Measurements from ENCODE around the gene U2AF1L4.

Gene U2AF1L4

DNA sequence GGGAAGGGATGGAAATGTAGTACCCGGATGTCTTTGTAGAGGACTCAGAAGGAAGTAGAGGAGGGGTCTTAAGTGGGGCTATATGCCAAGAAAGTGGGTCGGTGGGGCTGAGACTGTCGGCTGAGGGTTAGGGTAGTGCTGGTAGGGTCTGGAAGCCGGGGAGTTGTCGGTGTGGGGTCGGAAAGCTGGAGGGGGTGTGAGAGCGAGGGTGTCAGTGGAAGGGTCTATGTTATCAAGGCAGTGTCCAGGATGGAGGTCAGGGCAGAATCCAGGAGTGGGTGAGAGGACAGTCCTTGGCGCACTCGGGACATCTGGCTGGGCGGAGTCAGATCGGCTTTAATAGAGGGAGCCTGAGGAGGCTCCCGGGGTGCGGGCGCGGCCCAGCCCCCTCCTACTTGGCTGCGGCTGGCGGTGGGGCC is 9.9 kb upstream of the U2AF1L4 start:
- TF ChIP-seq, protein P1, sequence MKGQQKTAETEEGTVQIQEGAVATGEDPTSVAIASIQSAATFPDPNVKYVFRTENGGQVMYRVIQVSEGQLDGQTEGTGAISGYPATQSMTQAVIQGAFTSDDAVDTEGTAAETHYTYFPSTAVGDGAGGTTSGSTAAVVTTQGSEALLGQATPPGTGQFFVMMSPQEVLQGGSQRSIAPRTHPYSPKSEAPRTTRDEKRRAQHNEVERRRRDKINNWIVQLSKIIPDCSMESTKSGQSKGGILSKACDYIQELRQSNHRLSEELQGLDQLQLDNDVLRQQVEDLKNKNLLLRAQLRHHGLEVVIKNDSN (IDR thresholded peaks at IDR 0.05), result no peak
- TF ChIP-seq CREB1 (IDR thresholded peaks at IDR 0.05; ENCODE audit: low read depth) (no peak), NFIC (IDR thresholded peaks at IDR 0.05) (no peak), EP300 (IDR thresholded peaks at IDR 0.05; ENCODE audit: borderline replicate concordance) (no peak), EGR1 (IDR thresholded peaks at IDR 0.05) (no peak), CEBPB (IDR thresholded peaks at IDR 0.05) (no peak), FOXM1 (IDR thresholded peaks at IDR 0.05; ENCODE audit: borderline replicate concordance, low read depth) (no peak), TCF12 (IDR thresholded peaks at IDR 0.05; ENCODE audit: low read depth) (no peak), TAF1 (IDR thresholded peaks at IDR 0.05; ENCODE audit: low read depth) (no peak), YY1 (IDR thresholded peaks at IDR 0.05; ENCODE audit: low read depth) (no peak), TEAD4 (IDR thresholded peaks at IDR 0.05) (no peak), ZBTB7A (IDR thresholded peaks at IDR 0.05; ENCODE audit: low read depth) (no peak), RAD21 (IDR thresholded peaks at IDR 0.05; ENCODE audit: low read depth) (no peak)
- TF ChIP-seq, protein P2, sequence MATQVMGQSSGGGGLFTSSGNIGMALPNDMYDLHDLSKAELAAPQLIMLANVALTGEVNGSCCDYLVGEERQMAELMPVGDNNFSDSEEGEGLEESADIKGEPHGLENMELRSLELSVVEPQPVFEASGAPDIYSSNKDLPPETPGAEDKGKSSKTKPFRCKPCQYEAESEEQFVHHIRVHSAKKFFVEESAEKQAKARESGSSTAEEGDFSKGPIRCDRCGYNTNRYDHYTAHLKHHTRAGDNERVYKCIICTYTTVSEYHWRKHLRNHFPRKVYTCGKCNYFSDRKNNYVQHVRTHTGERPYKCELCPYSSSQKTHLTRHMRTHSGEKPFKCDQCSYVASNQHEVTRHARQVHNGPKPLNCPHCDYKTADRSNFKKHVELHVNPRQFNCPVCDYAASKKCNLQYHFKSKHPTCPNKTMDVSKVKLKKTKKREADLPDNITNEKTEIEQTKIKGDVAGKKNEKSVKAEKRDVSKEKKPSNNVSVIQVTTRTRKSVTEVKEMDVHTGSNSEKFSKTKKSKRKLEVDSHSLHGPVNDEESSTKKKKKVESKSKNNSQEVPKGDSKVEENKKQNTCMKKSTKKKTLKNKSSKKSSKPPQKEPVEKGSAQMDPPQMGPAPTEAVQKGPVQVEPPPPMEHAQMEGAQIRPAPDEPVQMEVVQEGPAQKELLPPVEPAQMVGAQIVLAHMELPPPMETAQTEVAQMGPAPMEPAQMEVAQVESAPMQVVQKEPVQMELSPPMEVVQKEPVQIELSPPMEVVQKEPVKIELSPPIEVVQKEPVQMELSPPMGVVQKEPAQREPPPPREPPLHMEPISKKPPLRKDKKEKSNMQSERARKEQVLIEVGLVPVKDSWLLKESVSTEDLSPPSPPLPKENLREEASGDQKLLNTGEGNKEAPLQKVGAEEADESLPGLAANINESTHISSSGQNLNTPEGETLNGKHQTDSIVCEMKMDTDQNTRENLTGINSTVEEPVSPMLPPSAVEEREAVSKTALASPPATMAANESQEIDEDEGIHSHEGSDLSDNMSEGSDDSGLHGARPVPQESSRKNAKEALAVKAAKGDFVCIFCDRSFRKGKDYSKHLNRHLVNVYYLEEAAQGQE (IDR thresholded peaks at IDR 0.05; ENCODE audit: low read depth), result no peak
- TF ChIP-seq, protein P3, sequence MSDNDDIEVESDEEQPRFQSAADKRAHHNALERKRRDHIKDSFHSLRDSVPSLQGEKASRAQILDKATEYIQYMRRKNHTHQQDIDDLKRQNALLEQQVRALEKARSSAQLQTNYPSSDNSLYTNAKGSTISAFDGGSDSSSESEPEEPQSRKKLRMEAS (IDR thresholded peaks at IDR 0.05), result no peak

DNA sequence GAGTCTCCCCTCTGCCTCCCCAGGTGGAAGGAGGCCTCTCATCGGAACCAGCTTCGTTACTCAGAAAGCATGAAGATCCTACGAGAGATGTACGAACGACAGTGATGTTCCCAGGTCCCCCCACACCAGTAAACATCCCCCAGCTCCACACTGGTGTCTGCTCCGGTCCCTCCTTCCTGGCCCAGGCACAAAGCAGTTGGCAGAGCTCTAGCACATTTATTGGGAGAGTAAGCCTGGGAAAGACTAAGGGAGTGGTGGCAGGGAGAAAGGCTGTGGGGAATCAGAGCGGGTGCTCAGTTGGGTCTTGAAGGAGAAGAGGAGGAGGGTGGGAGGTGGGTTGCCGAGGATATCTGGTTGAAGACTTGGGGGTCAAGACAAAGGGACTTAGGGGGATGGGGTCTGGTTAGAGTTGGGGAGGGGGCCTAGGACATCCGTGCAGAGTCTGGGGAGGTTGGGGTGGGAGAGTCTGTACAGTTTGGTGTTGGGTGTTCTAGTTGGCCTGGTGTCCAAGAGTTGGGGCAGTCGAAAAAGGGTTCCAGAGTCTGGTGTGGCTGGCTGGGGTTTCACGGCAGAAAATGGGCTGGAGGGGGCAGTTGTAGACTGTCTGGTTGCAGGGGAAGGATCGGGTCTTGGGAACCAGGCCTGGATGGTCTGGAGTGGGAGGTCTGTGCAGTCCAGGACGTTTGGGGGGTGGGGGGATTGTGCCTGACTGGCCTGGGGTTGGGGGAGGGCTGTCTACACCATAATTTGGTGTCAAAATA is 9.3 kb upstream of the U2AF1L4 start:
- no peak for TF ChIP-seq FOXM1 (IDR thresholded peaks at IDR 0.05; ENCODE audit: borderline replicate concordance, low read depth)
- TF ChIP-seq TAF1 (IDR thresholded peaks at IDR 0.05; ENCODE audit: low read depth), result no peak
- no peak for TF ChIP-seq ZBTB7A (IDR thresholded peaks at IDR 0.05; ENCODE audit: low read depth)
- no peak for TF ChIP-seq NFIC (IDR thresholded peaks at IDR 0.05)
- TF ChIP-seq RAD21 (IDR thresholded peaks at IDR 0.05; ENCODE audit: low read depth), result no peak
- TF ChIP-seq CEBPB (IDR thresholded peaks at IDR 0.05), result no peak
- no peak for TF ChIP-seq TCF12 (IDR thresholded peaks at IDR 0.05; ENCODE audit: low read depth)
- TF ChIP-seq EGR1 (IDR thresholded peaks at IDR 0.05), result no peak
- TF ChIP-seq, protein P2 (IDR thresholded peaks at IDR 0.05; ENCODE audit: low read depth), result no peak
- no peak for TF ChIP-seq TEAD4 (IDR thresholded peaks at IDR 0.05)
- TF ChIP-seq CREB1 (IDR thresholded peaks at IDR 0.05; ENCODE audit: low read depth), result no peak
- TF ChIP-seq, protein P1 (IDR thresholded peaks at IDR 0.05), result no peak
- no peak for TF ChIP-seq EP300 (IDR thresholded peaks at IDR 0.05; ENCODE audit: borderline replicate concordance)
- TF ChIP-seq YY1 (IDR thresholded peaks at IDR 0.05; ENCODE audit: low read depth), result no peak
- TF ChIP-seq, protein P3 (IDR thresholded peaks at IDR 0.05), result no peak

DNA sequence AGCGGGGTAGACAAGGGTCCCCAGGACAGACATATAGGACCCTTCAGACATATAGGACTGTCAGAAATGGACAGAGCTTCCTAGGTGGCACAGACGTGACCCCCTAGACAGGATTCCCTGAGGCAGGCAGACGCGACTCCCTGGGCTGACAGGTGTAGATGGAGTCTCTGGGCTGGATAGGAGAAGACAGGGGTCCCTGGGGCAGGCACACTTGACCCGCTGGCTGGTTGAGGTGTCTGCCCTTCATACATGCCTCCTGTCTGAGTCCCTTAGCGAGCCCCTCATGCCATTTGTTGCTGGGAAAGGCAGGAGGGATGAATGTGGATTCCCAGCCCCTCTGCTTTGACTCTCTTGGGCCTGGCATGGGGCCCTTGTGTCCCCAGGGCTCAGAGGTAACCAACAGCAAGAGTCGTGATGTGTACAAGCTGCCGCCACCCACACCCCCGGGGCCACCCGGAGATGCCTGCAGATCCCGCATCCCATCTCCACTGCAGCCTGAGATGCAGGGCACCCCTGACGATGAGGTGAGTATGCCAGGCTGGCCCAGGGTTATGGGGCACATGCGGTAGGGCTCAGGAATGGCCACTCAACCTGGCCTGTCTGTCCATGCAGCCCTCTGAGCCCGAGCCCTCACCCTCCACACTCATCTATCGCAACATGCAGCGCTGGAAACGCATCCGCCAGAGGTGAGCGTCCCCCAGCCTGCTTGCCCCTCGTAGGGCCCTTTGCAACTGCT is 8.6 kb upstream of the U2AF1L4 start:
- TF ChIP-seq ZBTB7A (IDR thresholded peaks at IDR 0.05; ENCODE audit: low read depth), result no peak
- TF ChIP-seq NFIC (IDR thresholded peaks at IDR 0.05), result no peak
- TF ChIP-seq TCF12 (IDR thresholded peaks at IDR 0.05; ENCODE audit: low read depth), result no peak
- TF ChIP-seq CEBPB (IDR thresholded peaks at IDR 0.05), result no peak
- no peak for TF ChIP-seq EGR1 (IDR thresholded peaks at IDR 0.05)
- no peak for TF ChIP-seq TEAD4 (IDR thresholded peaks at IDR 0.05)
- no peak for TF ChIP-seq FOXM1 (IDR thresholded peaks at IDR 0.05; ENCODE audit: borderline replicate concordance, low read depth)
- no peak for TF ChIP-seq EP300 (IDR thresholded peaks at IDR 0.05; ENCODE audit: borderline replicate concordance)
- TF ChIP-seq RAD21 (IDR thresholded peaks at IDR 0.05; ENCODE audit: low read depth), result no peak
- no peak for TF ChIP-seq TAF1 (IDR thresholded peaks at IDR 0.05; ENCODE audit: low read depth)
- TF ChIP-seq, protein P2 (IDR thresholded peaks at IDR 0.05; ENCODE audit: low read depth), result no peak
- TF ChIP-seq, protein P1 (IDR thresholded peaks at IDR 0.05), result no peak
- TF ChIP-seq, protein P3 (IDR thresholded peaks at IDR 0.05), result no peak
